ENCODE measurements around the gene CEP44.

DNA sequence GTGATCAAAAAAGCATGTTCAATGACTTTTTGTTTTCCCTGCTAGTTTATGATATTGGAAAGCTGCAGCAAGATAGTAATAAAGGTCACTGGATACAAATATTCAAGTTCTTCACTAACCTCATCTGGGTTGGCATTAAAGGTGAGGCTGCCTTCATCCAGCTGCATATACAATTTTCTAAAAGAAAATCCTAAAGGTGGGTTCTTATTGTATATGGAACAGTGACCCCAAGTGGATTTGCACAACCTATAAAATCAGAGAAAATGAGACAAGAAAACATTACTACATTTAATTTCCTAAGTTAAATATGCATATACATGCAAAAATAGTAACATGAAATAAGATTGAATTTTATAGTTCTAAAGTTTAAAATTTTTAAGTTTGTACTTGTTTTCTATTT is 24.1 kb upstream of the CEP44 start:
- TF ChIP-seq, protein P1, sequence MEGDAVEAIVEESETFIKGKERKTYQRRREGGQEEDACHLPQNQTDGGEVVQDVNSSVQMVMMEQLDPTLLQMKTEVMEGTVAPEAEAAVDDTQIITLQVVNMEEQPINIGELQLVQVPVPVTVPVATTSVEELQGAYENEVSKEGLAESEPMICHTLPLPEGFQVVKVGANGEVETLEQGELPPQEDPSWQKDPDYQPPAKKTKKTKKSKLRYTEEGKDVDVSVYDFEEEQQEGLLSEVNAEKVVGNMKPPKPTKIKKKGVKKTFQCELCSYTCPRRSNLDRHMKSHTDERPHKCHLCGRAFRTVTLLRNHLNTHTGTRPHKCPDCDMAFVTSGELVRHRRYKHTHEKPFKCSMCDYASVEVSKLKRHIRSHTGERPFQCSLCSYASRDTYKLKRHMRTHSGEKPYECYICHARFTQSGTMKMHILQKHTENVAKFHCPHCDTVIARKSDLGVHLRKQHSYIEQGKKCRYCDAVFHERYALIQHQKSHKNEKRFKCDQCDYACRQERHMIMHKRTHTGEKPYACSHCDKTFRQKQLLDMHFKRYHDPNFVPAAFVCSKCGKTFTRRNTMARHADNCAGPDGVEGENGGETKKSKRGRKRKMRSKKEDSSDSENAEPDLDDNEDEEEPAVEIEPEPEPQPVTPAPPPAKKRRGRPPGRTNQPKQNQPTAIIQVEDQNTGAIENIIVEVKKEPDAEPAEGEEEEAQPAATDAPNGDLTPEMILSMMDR (IDR thresholded peaks at IDR 0.05): no peak
- no peak for TF ChIP-seq POLR2A (IDR thresholded peaks at IDR 0.05)
